H1 (cell line): Measurements from ENCODE around the gene IGF2R. TPM values are rescaled to one million over a fixed set of nuclear protein-coding genes. Genes with fewer than 3 reads are reported as not detected.

ENCODE experiments used
- CTCF ChIA-PET: fragments of 300-600 bp; sonication (Branson Sonifier 250); formaldehyde crosslinking; loops from one replicate; lab custom pipeline; 2021; ENCODE audit not compliant: partially characterized antibody; lab: Charles Lee
- POLR2A ChIA-PET: fragments of 300-600 bp; sonication (Branson Sonifier 250); formaldehyde crosslinking; loops from one replicate; lab custom pipeline; 2021; ENCODE audit warnings: inconsistent platforms; ENCODE audit not compliant: partially characterized antibody; lab: Charles Lee
- DNase-seq, 2 experiments: peaks; one replicate each; pipeline versions ENCODE4 v3.0.0 to v3.0.0-alpha.2; 2010 to 2022; ENCODE audit warnings: low spot score in 2 of 2, low read depth in 1 of 2, mixed read lengths in 1 of 2
- FAIRE-seq: peaks from 2 replicates; lab custom pipeline; 2011; peaks lifted over from hg19 to GRCh38; lab: Jason Lieb, UNC
- H2AFZ ChIP-seq: 2 replicates; pipeline ENCODE4 v1.8.1; 2012; ENCODE audit warnings: low read length, inconsistent platforms
- H2AK5ac ChIP-seq: 2 replicates; pipeline ENCODE4 v1.6.1; 2013; ENCODE audit warnings: low read depth, low read length
- H2BK120ac ChIP-seq: replicated peaks from 2 replicates; pipeline ENCODE3; 2013; ENCODE audit warnings: low read depth, low read length, inconsistent platforms
- H2BK12ac ChIP-seq: 2 replicates; pipeline ENCODE4 v1.6.1; 2013; ENCODE audit warnings: low read depth, low read length
- H2BK15ac ChIP-seq: 2 replicates; pipeline ENCODE4 v1.6.1; 2013; ENCODE audit warnings: low read length
- H2BK20ac ChIP-seq: 2 replicates; pipeline ENCODE4 v1.6.1; 2013; ENCODE audit warnings: low read length
- H2BK5ac ChIP-seq: 2 replicates; pipeline ENCODE4 v1.6.1; 2013; ENCODE audit warnings: low read depth, low read length
- H3K14ac ChIP-seq: 2 replicates; pipeline ENCODE4 v1.6.1; 2013; ENCODE audit warnings: inconsistent platforms; ENCODE audit not compliant: insufficient read length
- H3K18ac ChIP-seq: 2 replicates; pipeline ENCODE4 v1.6.1; 2013; ENCODE audit warnings: low read length; ENCODE audit errors: extremely low read depth
- H3K23ac ChIP-seq: 2 replicates; pipeline ENCODE4 v1.6.1; 2013; ENCODE audit warnings: inconsistent platforms; ENCODE audit not compliant: insufficient read length
- H3K23me2 ChIP-seq: 2 replicates; pipeline ENCODE4 v1.6.1; 2013; ENCODE audit warnings: low read depth, low read length
- H3K27ac ChIP-seq: 2 replicates; pipeline ENCODE4 v1.6.1; 2011; ENCODE audit warnings: low read depth, low read length, inconsistent platforms
- H3K27me3 ChIP-seq, 4 experiments: replicated peaks in 1 of 4; 1 replicate in 1 of 4; 2 replicates in 3 of 4; pipeline versions ENCODE4 v1.6.1 to v1.8.1; 2011 to 2013; ENCODE audit warnings: low read length in 3 of 4, mild to moderate bottlenecking in 3 of 4, inconsistent platforms in 2 of 4, mixed read lengths in 2 of 4, moderate library complexity in 1 of 4; ENCODE audit not compliant: control insufficient read depth in 3 of 4, insufficient read depth in 3 of 4; ENCODE audit errors: extremely low read depth in 1 of 4
- H3K36me3 ChIP-seq, 4 experiments: 2 replicates each; pipeline versions ENCODE4 v1.6.1 to v1.8.1; 2011 to 2013; ENCODE audit warnings: mild to moderate bottlenecking in 4 of 4, low read length in 3 of 4, moderate library complexity in 2 of 4, control low read depth in 1 of 4, inconsistent platforms in 1 of 4; ENCODE audit not compliant: insufficient read depth in 4 of 4, control insufficient read depth in 2 of 4
- H3K4ac ChIP-seq: replicated peaks from 2 replicates; pipeline ENCODE3; 2013; ENCODE audit warnings: low read length, low read depth, mixed read lengths, inconsistent platforms; ENCODE audit not compliant: insufficient read length
- H3K4me1 ChIP-seq, 4 experiments: replicated peaks in 1 of 4; 1 replicate in 1 of 4; 2 replicates in 3 of 4; pipeline versions ENCODE4 v1.6.1 to v1.8.1; 2011 to 2013; ENCODE audit warnings: low read length in 3 of 4, inconsistent platforms in 2 of 4, mixed read lengths in 1 of 4; ENCODE audit not compliant: insufficient read depth in 4 of 4, control insufficient read depth in 3 of 4
- H3K4me2 ChIP-seq, 2 experiments: 2 replicates each; pipeline versions ENCODE4 v1.6.1 to v1.8.1; 2011 to 2013; ENCODE audit warnings: low read depth in 2 of 2, low read length in 2 of 2, control low read depth in 1 of 2, inconsistent platforms in 1 of 2, mild to moderate bottlenecking in 1 of 2; ENCODE audit not compliant: insufficient read depth in 1 of 2
- H3K4me3 ChIP-seq, 4 experiments: fragments of 200-600, 300-600 bp in 1 of 4; sonication (generic), shearing (Covaris generic), sonication (Bioruptor Twin) in 1 of 4; 2 replicates each; pipeline versions ENCODE4 v1.5.1 to v1.8.1; 2011 to 2016; ENCODE audit warnings: low read length in 4 of 4, low read depth in 3 of 4, control low read depth in 2 of 4, inconsistent platforms in 2 of 4, mild to moderate bottlenecking in 2 of 4, mixed read lengths in 1 of 4, moderate library complexity in 1 of 4; ENCODE audit not compliant: insufficient read depth in 2 of 4; ENCODE audit errors: extremely low read depth in 1 of 4
- H3K56ac ChIP-seq: replicated peaks from 2 replicates; pipeline ENCODE3; 2013; ENCODE audit warnings: low read depth, mild to moderate bottlenecking, mixed read lengths, low read length, inconsistent platforms; ENCODE audit not compliant: insufficient read length
- H3K79me1 ChIP-seq: 2 replicates; pipeline ENCODE4 v1.6.1; 2013; ENCODE audit warnings: low read depth, low read length, control low read depth
- H3K79me2 ChIP-seq, 2 experiments: 2 replicates each; pipeline versions ENCODE4 v1.6.1 to v1.8.1; 2012 to 2013; ENCODE audit warnings: low read length in 2 of 2, mild to moderate bottlenecking in 2 of 2, inconsistent platforms in 1 of 2; ENCODE audit not compliant: insufficient read depth in 2 of 2, control insufficient read depth in 1 of 2
- H3K9ac ChIP-seq, 4 experiments: replicated peaks in 1 of 4; 1 replicate in 1 of 4; 2 replicates in 3 of 4; pipeline versions ENCODE4 v1.6.1 to v1.8.1; 2011 to 2013; ENCODE audit warnings: low read depth in 3 of 4, low read length in 3 of 4, control low read depth in 2 of 4, mild to moderate bottlenecking in 2 of 4, moderate library complexity in 2 of 4, inconsistent platforms in 1 of 4; ENCODE audit errors: extremely low read depth in 1 of 4
- H3K9me3 ChIP-seq, 2 experiments: 2 replicates each; pipeline versions ENCODE4 v1.6.1 to v1.8.1; 2012 to 2013; ENCODE audit warnings: mild to moderate bottlenecking in 2 of 2, moderate library complexity in 2 of 2, control low read depth in 1 of 2, inconsistent platforms in 1 of 2, low read depth in 1 of 2, low read length in 1 of 2, mixed read lengths in 1 of 2; ENCODE audit not compliant: insufficient read depth in 2 of 2
- H4K20me1 ChIP-seq, 2 experiments: replicated peaks in 1 of 2; 2 replicates each; pipeline versions ENCODE3 to v1.8.1; 2011 to 2013; ENCODE audit warnings: inconsistent platforms in 2 of 2, low read length in 2 of 2, mild to moderate bottlenecking in 1 of 2; ENCODE audit not compliant: insufficient read depth in 2 of 2, control insufficient read depth in 1 of 2
- H4K5ac ChIP-seq: 2 replicates; pipeline ENCODE4 v1.6.1; 2013; ENCODE audit warnings: low read length, low read depth, mixed read lengths, inconsistent platforms; ENCODE audit not compliant: insufficient read length
- H4K8ac ChIP-seq: 2 replicates; pipeline ENCODE4 v1.8.0; 2013; ENCODE audit warnings: mild to moderate bottlenecking, moderate library complexity, low read length, inconsistent platforms; ENCODE audit not compliant: insufficient read depth; ENCODE audit errors: extremely low read depth
- H4K91ac ChIP-seq: replicated peaks from 2 replicates; pipeline ENCODE3; 2013; ENCODE audit warnings: low read length, mixed read lengths, inconsistent platforms; ENCODE audit not compliant: insufficient read length
- BRCA1 ChIP-seq: IDR thresholded peaks from 2 replicates; pipeline ENCODE4 v1.6.1; 2012; ENCODE audit warnings: low read depth, low read length, improper control_type of control experiment
- FOSL1 ChIP-seq: IDR thresholded peaks from 2 replicates; pipeline ENCODE4 v1.6.1; 2011; ENCODE audit warnings: mild to moderate bottlenecking, low read depth, low read length, moderate library complexity; ENCODE audit not compliant: insufficient read depth
- HDAC2 ChIP-seq, 2 experiments: fragments of 300-600 bp in 1 of 2; sonication (generic) in 1 of 2; IDR thresholded peaks; 2 replicates each; pipeline ENCODE4 v1.6.1; 2011 to 2012; ENCODE audit warnings: low read depth in 2 of 2, low read length in 2 of 2, mild to moderate bottlenecking in 2 of 2, moderate library complexity in 2 of 2, borderline replicate concordance in 1 of 2, inconsistent platforms in 1 of 2
- HDAC6 ChIP-seq: IDR thresholded peaks from one replicate; pipeline ENCODE4 v1.7.1; 2012; ENCODE audit warnings: low read depth, mild to moderate bottlenecking, inconsistent platforms, low read length, moderate library complexity
- NRF1 ChIP-seq: IDR thresholded peaks from 2 replicates; pipeline ENCODE4 v1.6.1; 2011; ENCODE audit warnings: mild to moderate bottlenecking, low read depth, low read length, improper control_type of control experiment
- POLR2AphosphoS5 ChIP-seq: IDR thresholded peaks from 2 replicates; pipeline ENCODE4 v1.6.1; 2011; ENCODE audit warnings: low read depth, low read length
- RAD21 ChIP-seq, 2 experiments: IDR thresholded peaks in 1 of 2; conservative IDR thresholded peaks in 1 of 2; 2 replicates each; pipeline ENCODE4 v1.6.1; 2011; ENCODE audit warnings: low read depth in 2 of 2, low read length in 2 of 2, improper control_type of control experiment in 1 of 2, inconsistent platforms in 1 of 2, mild to moderate bottlenecking in 1 of 2, moderate library complexity in 1 of 2
- SIN3A ChIP-seq, 2 experiments: IDR thresholded peaks in 1 of 2; conservative IDR thresholded peaks in 1 of 2; 2 replicates each; pipeline ENCODE4 v1.6.1; 2011 to 2012; ENCODE audit warnings: low read length in 2 of 2, improper control_type of control experiment in 1 of 2, low read depth in 1 of 2, mild to moderate bottlenecking in 1 of 2
- SP2 ChIP-seq: IDR thresholded peaks from 2 replicates; pipeline ENCODE4 v1.6.1; 2012; ENCODE audit warnings: mild to moderate bottlenecking, low read length, inconsistent platforms
- SRF ChIP-seq: IDR thresholded peaks from 2 replicates; pipeline ENCODE4 v1.6.1; 2011; ENCODE audit warnings: mild to moderate bottlenecking, low read depth, low read length, moderate library complexity
- WGBS, 2 experiments: shearing (Covaris generic) in 1 of 2; methylation state at CpG; one replicate each; pipeline versions ENCODE4 v1.1.6 to v1.1.7; 2013 to 2015; ENCODE audit warnings: low lambda C conversion rate in 2 of 2, mixed read lengths in 2 of 2, inconsistent platforms in 1 of 2, low coverage in 1 of 2, missing lambda C conversion rate in 1 of 2; ENCODE audit not compliant: insufficient replicate concordance in 2 of 2, insufficient coverage in 1 of 2, insufficient read length in 1 of 2; ENCODE audit errors: extremely low coverage in 1 of 2, missing lambda C conversion rate in 1 of 2; 5-methylcytosine and 5-hydroxymethylcytosine counted together
- polyA plus RNA-seq, 7 experiments: library from polyadenylated mRNA; depleted of rRNA in 3 of 7; stranded (reverse) in 5 of 7; unstranded in 2 of 7; fragments of >200 nt in 5 of 7; fragments of 200-250 nt in 2 of 7; gene quantifications; 1 replicate in 5 of 7; 2 replicates in 1 of 7; 4 replicates in 1 of 7; pipeline versions ENCODE4 v1.2.1 to v1.2.3, GENCODE V29; 2011 to 2013; ENCODE audit warnings: missing spikeins in 2 of 7, mixed read lengths in 2 of 7
- total RNA-seq: library from RNA; stranded (reverse); fragmentation: NEBNext Ultra II Directional; extraction: Animal tissue kit (Norgen Biotek cat#: 25700); gene quantifications from 2 replicates; pipeline ENCODE4 v1.2.1, GENCODE V29; 2021
- TF ChIP-seq, protein P1 (sequence below): IDR thresholded peaks from 2 replicates; pipeline ENCODE4 v1.6.1; 2012; ENCODE audit warnings: low read length, inconsistent platforms

Gene IGF2R
- total and polyA plus RNA-seq, 2 of the 8 experiments (the other 6 are each of a cell fraction or from before 2014, with no cell fraction given), result 20.6 to 74.1 TPM

DNA sequence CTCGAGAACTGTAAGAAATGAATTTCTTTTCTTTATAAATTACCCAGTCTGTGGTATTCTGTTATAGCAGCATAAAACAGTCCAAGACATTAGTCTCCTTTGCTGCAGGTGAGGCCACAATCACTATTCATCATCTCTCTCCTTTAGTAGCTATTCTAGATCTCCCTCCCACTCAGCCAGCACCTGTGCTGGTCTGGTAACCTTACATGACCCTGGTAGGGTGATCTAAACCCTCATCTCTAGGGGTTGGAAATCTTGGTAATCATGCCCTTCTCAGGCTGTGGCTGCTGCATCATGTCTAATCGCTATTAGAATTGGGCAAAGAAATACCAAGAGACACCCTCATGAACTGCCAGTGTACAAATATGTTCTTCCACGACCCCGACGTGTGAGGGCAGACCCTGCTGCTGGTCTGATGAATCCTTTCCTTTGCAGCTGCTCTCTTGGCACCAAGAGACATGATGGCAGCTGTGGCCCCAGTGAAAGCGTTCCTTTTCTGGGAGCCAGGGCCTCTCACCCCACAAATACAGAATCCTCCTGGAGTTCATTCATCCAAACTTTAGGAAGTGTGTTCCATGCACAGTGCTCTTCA, 23.0 kb upstream of the IGF2R start:
- no peaks in the 10 kb centered on the region for H3K27me3 ChIP-seq
- H3K4me3 ChIP-seq, result no peak overlapping the region
- no peaks in the 10 kb centered on the region for H3K23me2 ChIP-seq
- H3K36me3 ChIP-seq, result no peaks in the 10 kb centered on the region
- no peaks in the 10 kb centered on the region for H3K79me2 ChIP-seq
- 91% methylated on average over 6 of the region's 6 CpGs; no CpG with 5 or more reads in 1 of the 2 experiments for WGBS, 2 experiments
- H4K8ac ChIP-seq, result no peak overlapping the region
- no peak overlapping the region for H4K5ac ChIP-seq
- H3K23ac ChIP-seq, result no peak overlapping the region
- no peaks in the 10 kb centered on the region for H4K20me1 ChIP-seq
- no peak overlapping the region for H3K4me2 ChIP-seq
- no peaks in the 10 kb centered on the region; a peak in 1 of 7 replicates for H3K4me1 ChIP-seq
- peak overlapping the region; percentile 52; the same call in 1 of the 2 replicates for H2BK20ac ChIP-seq
- H3K56ac ChIP-seq, result no peak overlapping the region
- DNase-seq, result no peak
- no peak overlapping the region for H3K14ac ChIP-seq
- CTCF ChIA-PET, result interaction anchor here (2.1 kb wide), 1 partner anchor 9 kb away, joined by 5 read pairs; no protein-coding TSS in a partner anchor
- H3K79me1 ChIP-seq, result no peaks in the 10 kb centered on the region
- no peak overlapping the region for H2BK12ac ChIP-seq
- no peak overlapping the region for H2AFZ ChIP-seq
- H2BK15ac ChIP-seq, result no peak overlapping the region
- H3K9me3 ChIP-seq, result peaks cover 12 to 23% of the 10 kb centered on the region in 2 experiments; a peak in 3 of 4 replicates
- H4K91ac ChIP-seq, result no peak overlapping the region
- no peak overlapping the region for H3K18ac ChIP-seq
- H2BK5ac ChIP-seq, result no peak overlapping the region
- no peak overlapping the region for H2BK120ac ChIP-seq
- no peak for FAIRE-seq
- POLR2A ChIA-PET, result no interaction called here
- no peak overlapping the region for H2AK5ac ChIP-seq
- no peak overlapping the region for H3K9ac ChIP-seq
- no peak overlapping the region for H3K27ac ChIP-seq
- H3K4ac ChIP-seq, result no peak overlapping the region
- TF ChIP-seq SP2 (no peak), SIN3A (conservative IDR thresholded peaks at IDR 0.05 in 1 of 2, IDR thresholded peaks at IDR 0.05 in 1 of 2; ENCODE audit: low read depth in 1 of 2, low read length in 2 of 2) (no peak), HDAC2 (IDR thresholded peaks at IDR 0.05; ENCODE audit: borderline replicate concordance in 1 of 2, low read depth in 2 of 2, low read length in 2 of 2) (no peak), NRF1 (no peak), HDAC6 (no peak), FOSL1 (no peak), POLR2AphosphoS5 (no peak), SRF (no peak), BRCA1 (no peak), RAD21 (IDR thresholded peaks at IDR 0.05 in 1 of 2, conservative IDR thresholded peaks at IDR 0.05 in 1 of 2; ENCODE audit: low read depth in 2 of 2, low read length in 2 of 2) (no peak)
- TF ChIP-seq, protein P1, sequence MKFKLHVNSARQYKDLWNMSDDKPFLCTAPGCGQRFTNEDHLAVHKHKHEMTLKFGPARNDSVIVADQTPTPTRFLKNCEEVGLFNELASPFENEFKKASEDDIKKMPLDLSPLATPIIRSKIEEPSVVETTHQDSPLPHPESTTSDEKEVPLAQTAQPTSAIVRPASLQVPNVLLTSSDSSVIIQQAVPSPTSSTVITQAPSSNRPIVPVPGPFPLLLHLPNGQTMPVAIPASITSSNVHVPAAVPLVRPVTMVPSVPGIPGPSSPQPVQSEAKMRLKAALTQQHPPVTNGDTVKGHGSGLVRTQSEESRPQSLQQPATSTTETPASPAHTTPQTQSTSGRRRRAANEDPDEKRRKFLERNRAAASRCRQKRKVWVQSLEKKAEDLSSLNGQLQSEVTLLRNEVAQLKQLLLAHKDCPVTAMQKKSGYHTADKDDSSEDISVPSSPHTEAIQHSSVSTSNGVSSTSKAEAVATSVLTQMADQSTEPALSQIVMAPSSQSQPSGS, result no peak
